GM21423 (cell line): Measurements from ENCODE around the gene MKS1.

Source experiments
- ATAC-seq: cut with Tn5 transposase; IDR thresholded peaks from one replicate; pipeline ENCODE4 v1.9.1; 2021; ENCODE audit warnings: mild to moderate bottlenecking, moderate library complexity; ENCODE audit not compliant: unreplicated experiment

Gene MKS1

DNA sequence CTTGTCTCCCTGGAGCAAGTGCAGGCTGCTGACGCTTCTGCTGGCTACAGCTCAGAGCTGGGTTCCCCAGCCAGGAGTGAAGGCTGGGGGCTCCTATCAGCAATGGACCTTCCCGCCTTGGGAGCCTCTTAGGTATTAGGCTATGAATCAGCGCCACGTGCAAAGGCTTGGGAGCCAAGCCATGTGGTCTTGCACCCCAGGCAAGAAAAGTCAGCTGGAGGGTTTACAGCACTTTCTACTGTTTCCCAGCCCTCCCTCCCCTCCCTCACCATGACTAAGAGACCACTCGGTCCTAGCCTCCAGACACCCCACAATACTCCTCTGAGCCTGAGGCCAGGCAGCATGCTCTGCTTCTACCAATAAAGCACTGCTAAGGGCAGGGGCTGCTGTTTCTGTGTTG is 14.3 kb downstream of the MKS1 start:
- no peak for ATAC-seq

DNA sequence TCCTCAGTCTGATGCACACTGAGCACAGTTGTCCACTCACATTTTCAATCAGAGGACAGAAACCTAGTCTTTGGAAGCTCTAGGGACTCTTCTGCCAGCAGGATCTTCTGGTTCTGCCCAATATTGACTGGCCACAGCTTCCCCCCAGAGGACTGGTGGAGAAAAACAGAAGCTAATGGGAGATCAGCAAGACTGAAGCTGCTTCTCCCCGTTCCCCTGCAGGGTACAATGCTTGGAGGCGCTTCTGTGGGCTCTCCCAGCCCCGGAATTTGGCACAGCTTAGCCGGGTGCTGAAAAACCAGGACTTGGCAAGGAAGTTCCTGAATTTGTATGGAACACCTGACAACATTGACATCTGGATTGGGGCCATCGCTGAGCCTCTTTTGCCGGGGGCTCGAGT is 16.2 kb downstream of the MKS1 start:
- no peak for ATAC-seq

DNA sequence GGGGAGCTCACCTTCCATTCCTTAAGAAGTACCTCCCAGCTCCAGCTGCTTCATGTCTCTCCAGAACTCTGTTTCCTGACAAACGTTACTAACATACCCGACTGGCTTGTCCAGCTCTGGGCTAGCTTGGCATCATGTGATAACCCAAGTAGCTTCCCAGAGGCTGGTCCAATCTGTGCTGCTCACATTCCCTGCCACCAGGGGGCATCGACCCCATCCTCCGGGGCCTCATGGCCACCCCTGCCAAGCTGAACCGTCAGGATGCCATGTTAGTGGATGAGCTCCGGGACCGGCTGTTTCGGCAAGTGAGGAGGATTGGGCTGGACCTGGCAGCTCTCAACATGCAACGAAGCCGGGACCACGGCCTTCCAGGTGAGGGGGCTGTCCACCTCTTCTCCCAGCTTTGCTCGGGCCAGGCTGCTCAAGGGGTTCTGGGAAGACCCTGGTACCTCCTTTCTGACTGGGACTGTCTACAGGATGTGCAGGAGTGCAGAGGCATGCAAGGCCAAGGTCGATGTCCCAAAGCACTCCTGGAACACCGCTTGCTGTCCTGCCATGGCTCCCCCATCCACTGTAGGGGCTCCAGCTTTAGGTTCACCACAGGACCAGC is 18.9 kb downstream of the MKS1 start:
- no peak for ATAC-seq

DNA sequence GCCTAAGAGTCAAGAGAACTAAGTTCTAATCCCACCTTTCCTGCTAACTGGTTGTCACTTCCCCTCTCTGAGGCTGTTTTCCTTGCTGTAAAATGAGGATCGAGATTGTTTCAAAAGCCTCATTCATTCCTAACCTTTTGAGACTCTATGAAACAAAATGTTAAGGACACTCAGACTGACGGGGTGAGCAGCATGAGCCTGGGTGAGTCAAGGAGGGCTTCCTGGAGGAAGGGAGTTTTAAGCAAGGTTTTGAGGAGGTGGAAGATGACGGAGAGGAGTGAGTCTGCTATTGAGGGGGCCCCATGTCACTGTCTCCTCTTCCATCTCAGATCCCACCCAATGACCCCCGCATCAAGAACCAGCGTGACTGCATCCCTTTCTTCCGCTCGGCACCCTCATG is 22.4 kb downstream of the MKS1 start:
- no peak for ATAC-seq

DNA sequence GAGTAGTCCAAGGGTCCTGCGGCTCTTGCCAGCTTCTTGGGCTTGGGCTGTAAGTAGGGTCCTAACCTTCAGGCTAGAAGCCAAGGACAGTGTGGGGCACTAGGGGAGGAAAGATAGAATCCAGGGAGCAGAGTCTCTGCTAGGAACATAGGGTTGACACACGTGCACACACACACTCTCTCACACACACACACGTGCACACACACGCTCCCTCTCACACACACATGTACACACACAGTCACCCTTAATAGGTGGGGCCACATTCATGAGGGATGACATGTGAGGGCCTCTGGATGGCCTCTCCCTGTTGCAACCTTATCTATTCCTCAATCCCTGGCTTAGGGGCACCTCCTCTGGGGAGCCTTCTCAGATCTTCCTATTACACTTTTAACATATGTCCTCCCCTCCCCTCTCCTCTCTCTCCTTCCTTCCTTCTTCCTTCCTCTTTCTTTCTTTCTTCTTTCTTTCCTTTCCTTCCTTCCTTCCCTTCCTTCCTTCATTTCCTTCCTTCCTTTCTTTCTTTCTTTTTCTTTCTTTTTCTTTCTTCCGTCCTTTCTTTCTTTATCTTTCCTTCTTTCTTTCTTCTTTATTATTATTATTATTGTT is 23.4 kb downstream of the MKS1 start:
- ATAC-seq = no peak

DNA sequence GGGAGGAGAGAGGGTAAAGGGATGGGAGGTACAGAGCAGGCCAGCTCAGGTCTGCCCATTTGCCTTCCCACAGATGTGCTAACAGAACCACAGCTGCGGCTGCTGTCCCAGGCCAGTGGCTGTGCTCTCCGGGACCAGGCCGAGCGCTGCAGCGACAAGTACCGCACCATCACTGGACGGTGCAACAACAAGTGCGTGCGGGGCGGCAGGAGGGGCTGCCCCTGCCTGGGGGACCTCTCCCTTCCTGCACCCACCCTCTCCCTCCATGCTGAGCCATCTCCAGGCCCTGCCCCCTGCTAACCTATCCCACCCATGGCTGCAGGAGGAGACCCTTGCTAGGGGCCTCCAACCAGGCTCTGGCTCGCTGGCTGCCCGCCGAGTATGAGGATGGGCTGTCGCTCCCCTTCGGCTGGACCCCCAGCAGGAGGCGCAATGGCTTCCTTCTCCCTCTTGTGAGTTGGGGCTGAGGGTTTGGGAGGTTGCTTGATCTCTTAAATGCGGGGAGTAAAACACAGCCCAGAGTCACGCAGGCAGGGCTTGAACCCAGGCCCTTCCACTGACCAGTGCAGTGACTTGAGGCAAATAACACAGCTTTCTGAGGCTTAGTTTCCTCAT is 25.3 kb downstream of the MKS1 start:
- no peak for ATAC-seq

DNA sequence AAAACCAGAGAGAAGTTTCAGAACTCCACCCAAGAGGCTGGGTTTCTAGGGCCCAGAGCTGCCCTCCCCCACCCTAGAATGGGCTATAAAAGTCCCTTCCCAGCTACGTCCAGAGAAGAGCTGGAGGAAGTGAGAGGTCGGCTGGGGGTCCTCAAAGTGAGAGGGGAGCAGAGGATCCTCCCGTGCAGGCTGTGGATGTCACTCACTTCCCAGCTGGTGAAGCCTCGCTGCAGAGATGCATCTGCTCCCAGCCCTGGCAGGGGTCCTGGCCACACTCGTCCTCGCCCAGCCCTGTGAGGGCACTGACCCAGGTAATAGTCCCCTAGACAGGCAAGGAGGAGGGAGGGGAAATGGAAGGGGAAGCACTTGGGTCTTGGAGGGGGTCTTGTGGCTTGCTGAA is 26.4 kb downstream of the MKS1 start, which contains the start of gene EPX:
Gene EPX, plus strand, starts transcription at position 115 of the 400 bp plus-strand sequence. Its CDS starts 121 bp downstream, at position 236.
- ATAC-seq = no peak

DNA sequence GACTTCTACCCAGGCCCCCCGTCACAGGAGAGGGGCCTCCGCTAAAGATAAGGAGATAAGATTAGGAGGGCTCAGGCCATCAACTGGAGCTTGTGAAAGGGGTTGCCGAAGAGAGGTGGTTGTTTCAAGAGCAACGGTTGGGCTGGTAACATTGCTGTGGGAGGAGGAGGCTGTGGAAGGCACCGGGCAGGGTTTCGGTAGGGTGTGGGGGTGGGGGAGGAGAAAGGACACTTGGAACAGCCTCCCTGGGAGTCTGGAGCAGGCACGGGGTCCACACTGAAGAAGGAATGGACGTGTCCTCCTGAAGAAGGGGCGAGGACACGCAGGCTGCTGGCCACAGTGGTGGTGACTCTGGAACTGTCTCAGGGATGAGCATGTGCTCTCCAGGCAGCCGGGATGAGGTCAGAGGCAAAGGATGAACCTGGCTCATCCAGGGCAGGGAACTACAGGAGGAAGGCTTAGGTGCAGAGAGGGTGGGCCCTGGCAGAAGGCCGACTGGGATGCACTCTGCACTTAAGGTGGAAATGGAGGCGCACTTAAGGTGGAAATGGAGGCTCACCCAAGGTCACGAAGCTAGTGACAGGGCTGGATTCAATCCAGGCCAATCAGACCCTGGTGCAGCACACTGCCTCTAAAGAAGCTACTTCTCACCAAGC is 27.7 kb downstream of the MKS1 start:
- ATAC-seq = no peak

DNA sequence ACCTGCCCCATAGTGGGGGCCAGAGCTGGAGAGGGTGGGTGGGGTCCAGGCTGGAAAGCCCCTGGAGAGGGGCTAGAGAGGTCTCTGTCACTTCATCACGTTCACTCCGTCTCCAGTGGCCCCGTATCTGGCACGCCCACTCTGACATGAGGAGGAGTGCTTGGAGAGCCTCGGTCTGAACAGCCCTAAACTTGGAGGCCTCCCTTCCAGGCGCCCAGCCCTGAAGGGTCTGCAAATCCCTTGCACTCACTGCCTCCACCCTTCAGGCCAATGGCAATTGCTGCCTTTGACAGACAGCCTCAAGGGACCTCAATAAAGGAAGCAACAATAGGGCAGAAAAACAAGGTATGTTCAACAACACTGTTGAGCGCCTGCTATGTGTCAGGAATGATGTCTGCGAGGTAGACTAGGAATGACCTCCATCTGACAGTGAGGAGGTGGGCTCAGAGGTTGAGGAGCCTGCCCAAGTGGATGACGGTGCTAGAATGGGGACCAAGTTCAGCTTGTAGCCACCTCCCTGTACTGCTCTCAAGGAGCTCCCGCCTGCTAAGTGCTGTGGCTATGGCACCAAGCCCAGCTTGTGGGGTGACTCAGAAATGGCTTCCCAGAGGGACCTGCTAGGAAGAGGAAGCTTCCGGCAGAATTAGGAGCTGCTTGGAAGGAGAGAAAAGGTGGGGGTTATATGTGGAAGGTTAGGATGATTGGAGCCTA is 29.5 kb downstream of the MKS1 start:
- ATAC-seq = no peak

DNA sequence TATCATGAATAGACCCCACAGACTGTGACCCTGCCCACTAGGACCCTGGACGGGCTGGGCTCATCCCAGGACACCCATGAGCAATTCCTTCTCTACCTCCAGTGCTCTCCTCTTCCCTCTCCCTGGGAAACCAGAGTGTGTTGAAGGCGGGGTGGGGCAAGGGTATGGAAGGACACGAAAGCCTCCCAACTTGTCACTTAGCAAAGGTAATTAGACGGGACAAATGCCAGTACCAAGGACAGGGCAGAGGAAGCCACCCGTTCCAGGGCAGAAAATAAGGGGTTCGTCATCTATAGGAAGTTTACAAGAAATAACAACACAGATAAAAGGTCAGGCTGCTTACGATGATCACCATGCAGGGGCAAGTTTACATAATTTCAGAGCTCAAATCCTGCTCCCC is 31.4 kb downstream of the MKS1 start:
- no peak for ATAC-seq

DNA sequence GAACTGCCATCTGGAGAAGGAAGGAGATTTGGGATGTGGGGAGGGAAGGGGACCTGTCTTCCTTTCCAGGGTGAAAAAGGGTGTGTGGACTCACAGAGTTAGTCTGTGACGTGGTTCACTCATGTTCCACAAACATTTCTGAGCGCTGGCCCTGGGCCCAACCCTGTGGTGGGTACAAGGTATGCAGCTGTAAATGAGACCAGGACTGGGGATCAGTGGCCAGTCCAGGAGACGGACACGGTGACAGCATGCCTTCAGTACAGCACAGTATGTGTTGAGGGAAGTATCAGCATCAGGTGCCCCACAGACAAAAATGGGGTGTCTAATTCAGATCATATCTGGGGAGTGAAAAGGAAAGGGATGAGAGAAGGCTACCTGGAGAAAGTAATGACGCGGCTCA is 32.0 kb downstream of the MKS1 start:
- no peak for ATAC-seq

DNA sequence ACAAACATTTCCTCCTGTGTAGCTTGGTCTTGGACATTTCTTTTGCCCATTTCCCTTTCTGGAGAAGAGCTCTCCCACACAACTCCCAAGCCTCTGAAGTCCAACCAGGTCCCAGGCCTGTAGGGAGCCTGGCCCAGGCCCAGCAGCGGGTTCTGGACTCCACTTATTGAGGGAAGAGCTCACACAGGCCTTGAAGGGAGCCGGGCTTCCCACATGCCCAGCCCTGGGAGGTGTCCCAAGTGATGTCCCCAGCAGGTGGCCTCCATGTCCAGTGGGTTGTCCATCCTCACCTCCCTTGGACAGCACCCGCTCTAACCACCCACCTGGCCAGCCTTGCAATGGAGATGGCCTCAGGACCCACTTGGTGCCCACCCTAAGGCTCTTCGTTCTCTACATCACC is 32.5 kb downstream of the MKS1 start:
- ATAC-seq = no peak

DNA sequence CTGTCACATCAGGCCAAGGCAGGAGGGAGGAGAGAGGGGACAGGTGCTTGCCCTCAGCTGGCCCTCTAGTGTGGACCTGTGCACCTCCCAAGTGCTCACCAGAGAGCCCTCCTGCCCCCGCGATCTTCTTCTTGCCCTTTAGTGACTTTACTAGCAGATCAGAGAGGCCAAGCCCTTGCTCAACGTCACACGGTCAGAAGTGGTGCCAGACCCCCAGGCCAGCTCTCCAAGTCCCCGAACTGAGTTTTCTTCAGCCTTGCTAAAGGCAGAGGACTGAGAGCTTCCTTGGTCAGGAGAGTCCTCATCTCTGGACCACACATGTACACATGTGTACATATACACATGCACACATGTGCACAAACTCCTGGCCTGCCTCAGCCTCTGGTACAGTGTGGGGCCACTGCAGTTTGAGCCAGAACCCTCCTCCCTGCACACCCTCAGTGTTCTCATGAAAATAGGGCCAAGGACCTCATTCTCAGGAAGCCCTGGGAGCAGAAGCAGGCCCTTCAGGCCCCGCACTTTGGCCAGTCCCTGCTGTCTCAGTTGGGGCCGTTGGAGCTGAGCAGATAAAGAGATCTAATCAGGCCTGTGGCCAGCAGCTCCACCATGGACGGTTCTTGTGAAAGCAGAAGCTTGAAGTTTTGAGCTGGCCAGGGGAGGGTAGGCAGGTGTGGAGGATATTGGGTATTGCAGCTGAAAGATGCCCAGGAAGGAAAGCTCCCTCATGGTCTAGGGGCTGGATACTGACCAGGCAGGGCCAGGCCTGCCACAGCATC is 33.9 kb downstream of the MKS1 start:
- ATAC-seq = no peak

DNA sequence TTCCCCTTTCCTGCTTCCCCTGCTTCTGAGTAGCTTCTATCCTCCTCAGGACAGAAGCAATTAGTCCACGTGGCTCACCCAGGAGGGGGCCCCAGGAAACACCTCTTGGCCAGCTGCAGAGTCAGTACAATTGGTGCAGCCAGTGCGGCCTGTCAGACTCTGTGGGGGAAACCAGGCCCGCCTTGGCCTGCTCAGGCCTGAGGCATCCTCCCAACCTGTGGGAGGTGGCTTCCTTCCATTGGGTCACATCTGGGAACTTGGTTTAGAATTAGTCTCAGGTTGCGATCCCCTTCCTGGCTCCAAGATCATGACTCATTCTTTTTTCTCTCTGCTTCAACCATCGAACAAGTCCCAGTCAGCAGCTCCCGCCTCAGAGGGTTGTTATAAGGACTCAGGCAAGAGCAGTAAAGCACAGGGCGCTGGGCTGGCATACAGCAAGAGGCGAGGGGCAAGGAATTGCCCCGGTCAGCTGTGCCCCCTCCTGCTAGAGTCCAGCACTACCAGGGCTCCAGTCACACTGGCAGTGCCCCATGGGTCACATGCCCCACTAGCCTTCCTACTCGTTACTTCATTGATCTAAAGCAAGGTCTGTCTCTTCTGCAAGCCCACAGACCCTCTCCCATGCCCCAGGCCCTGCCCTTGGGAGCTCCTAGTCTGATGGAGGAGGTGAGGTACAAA is 34.6 kb downstream of the MKS1 start:
- ATAC-seq = no peak

DNA sequence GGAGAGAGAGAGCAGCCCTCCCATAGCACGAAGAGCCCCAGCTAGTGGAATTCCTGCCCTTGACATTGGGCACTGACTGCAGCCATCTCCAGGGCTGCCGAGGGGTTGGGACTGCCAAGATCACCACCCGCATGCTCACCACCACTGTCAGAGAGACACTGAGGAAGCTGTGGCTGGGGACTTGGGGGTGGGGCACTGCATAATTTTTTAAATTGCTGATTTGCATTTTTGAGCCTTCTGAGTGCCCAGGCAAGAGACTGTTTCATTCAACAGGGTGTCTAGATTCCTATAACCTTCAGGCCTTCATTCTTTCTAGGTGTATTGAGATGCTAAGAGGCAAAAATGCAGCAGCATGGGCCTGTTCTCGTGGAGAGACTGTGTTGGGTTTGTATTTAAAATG is 35.5 kb downstream of the MKS1 start:
- ATAC-seq = no peak

DNA sequence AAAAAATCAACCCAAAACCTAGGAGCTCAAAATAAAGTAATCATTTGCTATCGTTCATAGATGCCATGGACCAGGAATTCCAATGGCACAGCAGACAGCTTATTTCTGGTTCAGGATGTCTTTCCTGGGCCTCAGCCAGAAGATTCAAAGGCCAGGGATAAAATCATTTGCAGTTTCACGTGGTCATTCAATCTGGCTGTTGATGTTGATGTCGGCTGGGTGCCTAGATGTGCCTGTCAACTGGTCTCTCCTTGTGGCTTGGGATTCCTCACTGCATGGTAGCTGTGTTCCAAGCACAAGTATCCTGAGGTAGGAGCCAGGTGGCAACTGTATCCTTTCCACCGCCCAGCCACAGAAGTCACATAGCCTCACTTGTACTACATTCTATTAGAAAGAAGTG is 37.3 kb downstream of the MKS1 start:
- ATAC-seq = no peak

DNA sequence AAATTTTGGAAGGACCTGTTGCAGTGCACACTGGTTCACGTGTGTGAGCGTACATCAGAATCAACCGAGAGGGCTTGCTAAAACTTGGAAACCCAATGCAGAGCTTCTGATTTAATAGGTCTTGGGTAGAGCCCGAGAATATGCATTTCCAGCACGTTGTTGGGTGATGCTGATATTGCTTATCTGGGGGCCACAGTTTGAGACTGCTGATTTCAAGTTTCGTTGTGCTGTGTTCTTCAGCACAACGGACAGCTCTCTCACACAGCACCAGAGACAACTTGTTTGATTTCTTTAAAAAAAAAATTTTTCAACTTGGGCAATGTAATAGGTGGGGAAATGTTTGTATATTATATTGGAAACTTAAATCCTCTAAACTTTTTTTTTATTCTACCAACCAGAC is 42.9 kb downstream of the MKS1 start:
- ATAC-seq = no peak

DNA sequence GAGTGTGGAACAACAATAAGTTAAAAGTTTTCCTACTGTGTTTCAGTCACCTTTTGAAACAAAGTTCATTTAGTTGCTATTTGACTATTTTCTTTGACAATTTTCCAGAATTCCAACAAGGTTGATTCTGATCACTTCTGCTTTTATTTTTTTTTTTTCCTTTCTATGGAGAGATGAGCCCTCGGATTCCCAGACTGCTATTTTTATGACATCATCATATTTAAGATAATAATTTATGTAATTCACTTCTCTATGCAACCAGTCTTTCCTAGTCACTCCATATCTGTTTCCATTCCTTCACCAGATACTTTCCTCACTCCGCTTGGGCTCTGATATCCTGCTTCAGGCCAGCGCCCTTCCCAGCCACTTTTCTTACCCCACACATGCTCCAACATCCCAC is 44.2 kb downstream of the MKS1 start:
- no peak for ATAC-seq

DNA sequence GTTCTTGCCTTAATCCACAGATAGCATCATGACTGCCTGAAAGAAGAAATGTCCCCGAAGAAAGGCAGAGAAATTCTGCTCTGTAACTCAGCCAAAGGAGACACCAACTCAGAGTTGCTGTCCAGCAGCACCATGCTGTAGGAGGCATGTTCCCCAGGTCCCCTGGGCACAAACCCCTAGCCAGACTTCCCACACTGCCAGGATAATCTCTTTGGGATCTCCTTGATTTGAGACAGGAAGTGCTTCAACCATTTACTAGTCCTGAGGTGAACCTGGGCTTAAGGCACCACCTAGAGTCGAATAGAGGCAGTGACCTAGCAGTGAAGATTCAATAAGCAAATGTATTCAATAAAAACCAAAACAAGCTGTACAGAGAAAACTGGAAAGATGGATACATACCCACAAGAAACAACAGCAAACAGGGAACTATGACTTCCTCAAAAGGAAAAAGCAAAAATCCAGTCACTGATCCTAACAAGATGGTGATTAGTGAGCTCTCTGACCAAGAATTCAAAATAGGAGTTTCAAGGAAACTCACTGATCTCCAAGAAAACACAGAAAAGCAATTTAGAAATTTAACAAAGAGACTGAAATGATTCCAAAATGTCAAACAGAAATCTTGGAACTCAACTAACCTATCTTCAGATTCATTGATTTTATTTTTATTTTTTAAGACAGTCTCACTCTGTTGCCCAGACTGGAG is 46.5 kb downstream of the MKS1 start:
- no peak for ATAC-seq

DNA sequence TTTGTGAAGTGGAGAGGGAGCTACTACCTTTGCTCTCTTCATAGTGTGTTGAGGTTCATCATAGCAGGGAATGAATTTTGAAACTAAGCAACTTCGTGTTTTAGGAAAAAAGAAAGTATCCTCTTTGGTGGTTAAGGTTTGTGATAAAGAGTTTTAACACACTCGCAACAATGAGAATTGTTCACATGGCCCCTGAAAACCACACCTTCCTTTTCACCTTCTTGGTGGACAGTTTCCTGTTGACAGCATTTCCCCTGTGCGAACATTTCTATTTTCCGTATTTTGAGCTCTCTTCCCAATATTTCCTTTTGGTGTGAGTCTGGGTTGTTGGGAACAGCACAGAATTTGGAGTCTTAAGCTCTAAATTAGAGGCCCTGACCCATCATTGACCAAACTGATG is 48.4 kb downstream of the MKS1 start:
- no peak for ATAC-seq
